ENCODE data around the gene HAVCR2. TPM values are rescaled to one million over a fixed set of nuclear protein-coding genes. Genes with fewer than 3 reads are reported as not detected.
"Not testable (repeated sequence)": the region's sequence is repeated elsewhere in the genome, so short reads cannot be mapped to it uniquely, and the experiment has no call there.

The HAVCR2 gene
- total RNA-seq, 3 donors from 2014 or later = 10.8 to 26.6 (median 13.3) TPM

DNA sequence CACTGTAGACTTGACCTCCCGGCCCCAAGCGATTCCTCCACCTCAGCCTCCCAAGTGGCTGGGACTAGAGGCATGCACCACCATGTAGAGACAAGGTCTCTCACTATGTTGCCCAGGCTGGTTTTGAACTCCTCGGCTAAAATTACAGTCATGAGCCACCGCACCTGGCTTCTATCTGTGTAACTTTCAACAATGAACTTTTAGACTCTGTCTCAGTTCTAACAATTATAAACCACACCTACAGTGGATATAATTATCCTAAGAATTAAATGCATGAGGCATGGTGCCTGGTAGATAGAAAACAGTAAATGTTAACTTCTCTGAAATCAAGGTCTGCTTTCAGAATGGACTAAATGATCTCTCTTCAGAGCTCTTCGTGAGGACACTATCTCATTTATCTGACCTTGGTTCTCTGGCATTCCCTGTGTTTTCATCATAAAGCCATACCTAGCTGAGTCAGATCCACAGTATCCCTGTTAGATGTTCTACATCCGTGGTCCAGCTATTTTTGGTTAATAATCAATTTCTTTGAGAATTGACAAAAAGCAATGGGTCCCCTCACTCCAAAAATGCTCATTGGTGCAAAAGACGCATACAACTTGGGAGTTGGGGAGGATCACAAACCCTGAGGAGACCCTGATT is 57.1 kb downstream of the HAVCR2 start:
- Histone ChIP-seq H3K4me3 (no peak overlapping the region), H3K9me3 (no peaks in the 10 kb centered on the region), H3K4me1 (no peaks in the 10 kb centered on the region), H3K27ac (no peak overlapping the region), H3K27me3 (no peaks in the 10 kb centered on the region), H3K36me3 (no peaks in the 10 kb centered on the region)
- DNase-seq (ENCODE audit: low spot score in 2 of 2) = no peak
- intact Hi-C loops (cut with DNase I; ENCODE audit: low total_unique reads) = no loop called here
- TF ChIP-seq POLR2AphosphoS5 (IDR thresholded peaks at IDR 0.05) (no peak), POLR2A (IDR thresholded peaks at IDR 0.05) (no peak)
- TF ChIP-seq, protein P1, sequence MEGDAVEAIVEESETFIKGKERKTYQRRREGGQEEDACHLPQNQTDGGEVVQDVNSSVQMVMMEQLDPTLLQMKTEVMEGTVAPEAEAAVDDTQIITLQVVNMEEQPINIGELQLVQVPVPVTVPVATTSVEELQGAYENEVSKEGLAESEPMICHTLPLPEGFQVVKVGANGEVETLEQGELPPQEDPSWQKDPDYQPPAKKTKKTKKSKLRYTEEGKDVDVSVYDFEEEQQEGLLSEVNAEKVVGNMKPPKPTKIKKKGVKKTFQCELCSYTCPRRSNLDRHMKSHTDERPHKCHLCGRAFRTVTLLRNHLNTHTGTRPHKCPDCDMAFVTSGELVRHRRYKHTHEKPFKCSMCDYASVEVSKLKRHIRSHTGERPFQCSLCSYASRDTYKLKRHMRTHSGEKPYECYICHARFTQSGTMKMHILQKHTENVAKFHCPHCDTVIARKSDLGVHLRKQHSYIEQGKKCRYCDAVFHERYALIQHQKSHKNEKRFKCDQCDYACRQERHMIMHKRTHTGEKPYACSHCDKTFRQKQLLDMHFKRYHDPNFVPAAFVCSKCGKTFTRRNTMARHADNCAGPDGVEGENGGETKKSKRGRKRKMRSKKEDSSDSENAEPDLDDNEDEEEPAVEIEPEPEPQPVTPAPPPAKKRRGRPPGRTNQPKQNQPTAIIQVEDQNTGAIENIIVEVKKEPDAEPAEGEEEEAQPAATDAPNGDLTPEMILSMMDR (IDR thresholded peaks at IDR 0.05) = no peak

DNA sequence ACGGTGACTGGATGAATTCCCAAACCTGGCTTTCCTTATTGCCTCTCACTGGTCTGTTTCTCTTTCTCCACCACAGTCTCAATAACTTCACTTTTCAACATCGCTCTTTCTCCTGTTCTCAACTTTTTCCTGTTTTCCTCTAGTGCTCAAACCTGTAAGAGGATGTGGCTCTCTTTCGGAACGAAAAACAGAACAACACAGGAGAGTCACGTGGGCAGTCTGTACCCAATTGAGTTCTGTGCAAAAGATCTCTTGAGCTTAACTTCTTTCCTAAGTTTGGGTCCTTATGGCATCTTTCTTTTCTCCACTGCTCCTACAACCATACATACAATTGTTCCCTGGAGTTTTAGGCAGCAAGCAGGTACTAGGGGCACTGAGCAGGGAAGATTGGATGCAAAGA is 58.8 kb downstream of the HAVCR2 start:
- Histone ChIP-seq H3K4me1 (no peaks in the 10 kb centered on the region), H3K4me3 (no peak overlapping the region), H3K36me3 (no peaks in the 10 kb centered on the region), H3K27me3 (no peaks in the 10 kb centered on the region), H3K9me3 (no peaks in the 10 kb centered on the region), H3K27ac (no peak overlapping the region)
- no peak for DNase-seq (ENCODE audit: low spot score in 2 of 2)
- intact Hi-C loops (cut with DNase I; ENCODE audit: low total_unique reads) = no loop called here
- TF ChIP-seq POLR2A (IDR thresholded peaks at IDR 0.05) = no peak
- no peak for TF ChIP-seq POLR2AphosphoS5 (IDR thresholded peaks at IDR 0.05)
- TF ChIP-seq, protein P1 (IDR thresholded peaks at IDR 0.05) = no peak

DNA sequence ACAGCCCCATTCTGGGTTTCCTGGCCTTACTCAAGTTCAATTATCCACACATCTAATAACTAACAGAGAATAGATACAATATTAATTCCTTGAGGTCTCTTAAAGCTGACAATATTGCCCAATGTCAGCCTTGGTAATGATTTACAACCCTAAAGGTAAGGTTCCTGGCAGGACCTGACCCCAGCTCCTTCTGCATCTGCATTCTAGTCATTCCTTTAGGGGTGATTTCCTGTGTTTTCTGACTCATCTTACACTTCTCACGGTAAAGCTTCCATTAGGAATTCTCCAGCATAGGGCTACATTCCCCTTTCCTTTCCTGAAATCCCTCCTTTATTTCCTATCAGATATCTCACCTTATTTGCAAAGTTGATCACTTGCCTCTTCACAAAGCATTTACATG is 59.2 kb downstream of the HAVCR2 start:
- no peak overlapping the region for H3K27ac ChIP-seq
- intact Hi-C loops (cut with DNase I; ENCODE audit: low total_unique reads) = no loop called here
- no peaks in the 10 kb centered on the region for H3K9me3 ChIP-seq
- no peaks in the 10 kb centered on the region for H3K4me1 ChIP-seq
- H3K27me3 ChIP-seq = no peaks in the 10 kb centered on the region
- DNase-seq (ENCODE audit: low spot score in 2 of 2) = no peak
- no peak overlapping the region for H3K4me3 ChIP-seq
- no peaks in the 10 kb centered on the region for H3K36me3 ChIP-seq
- TF ChIP-seq, protein P1 (IDR thresholded peaks at IDR 0.05) = no peak
- TF ChIP-seq POLR2A (IDR thresholded peaks at IDR 0.05) (no peak), POLR2AphosphoS5 (IDR thresholded peaks at IDR 0.05) (no peak)

DNA sequence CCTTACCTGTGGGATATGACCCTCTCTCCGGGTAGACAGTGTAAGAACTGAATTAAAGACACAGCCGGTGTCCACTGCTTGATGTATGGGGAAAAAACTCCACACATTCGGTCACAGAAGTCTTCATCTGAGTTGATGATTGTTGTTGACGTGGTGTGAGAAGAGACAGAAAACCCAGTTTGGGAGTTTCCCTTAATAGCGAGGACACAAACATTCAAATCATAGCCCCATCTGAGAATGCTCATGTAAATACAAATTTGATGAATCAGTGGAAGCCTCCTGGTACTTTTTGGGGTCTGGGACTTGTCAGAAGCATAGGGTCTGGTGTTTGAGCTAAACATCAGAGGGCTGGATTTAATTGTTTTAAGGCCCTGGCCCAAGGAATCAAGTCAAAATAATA is 60.9 kb downstream of the HAVCR2 start:
- Histone ChIP-seq H3K4me3 (no peak overlapping the region), H3K36me3 (no peaks in the 10 kb centered on the region), H3K27me3 (no peaks in the 10 kb centered on the region), H3K4me1 (no peaks in the 10 kb centered on the region), H3K27ac (no peak overlapping the region), H3K9me3 (no peaks in the 10 kb centered on the region)
- no peak for DNase-seq (ENCODE audit: low spot score in 2 of 2)
- TF ChIP-seq, protein P1 (IDR thresholded peaks at IDR 0.05) = no peak
- no peak for TF ChIP-seq POLR2A (IDR thresholded peaks at IDR 0.05)
- TF ChIP-seq POLR2AphosphoS5 (IDR thresholded peaks at IDR 0.05) = no peak
- intact Hi-C loops (cut with DNase I; ENCODE audit: low total_unique reads) = no loop called here

DNA sequence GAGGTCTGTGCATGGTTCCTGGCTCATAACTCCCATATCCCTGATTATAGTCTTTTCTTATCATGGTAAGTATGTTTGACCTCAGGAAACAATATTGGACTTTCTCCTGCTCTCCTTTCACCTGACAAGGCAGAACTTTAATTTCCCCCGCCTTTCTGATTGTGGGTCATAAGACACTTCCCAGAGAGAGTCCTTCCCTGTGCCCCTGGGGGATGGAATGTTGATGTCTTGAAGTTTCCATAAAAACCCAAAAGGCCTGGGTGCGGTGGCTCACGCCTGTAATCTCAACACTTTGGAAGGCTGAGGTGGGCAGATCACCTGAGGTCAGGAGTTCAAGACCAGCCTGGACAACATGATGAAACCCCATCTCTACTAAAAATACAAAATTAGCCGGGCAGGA is 61.8 kb downstream of the HAVCR2 start:
- H3K4me3 ChIP-seq; intact Hi-C loops (cut with DNase I; ENCODE audit: low total_unique reads); H3K27ac ChIP-seq; H3K36me3 ChIP-seq; H3K9me3 ChIP-seq; H3K4me1 ChIP-seq; H3K27me3 ChIP-seq; DNase-seq (ENCODE audit: low spot score in 2 of 2): not testable (repeated sequence)

DNA sequence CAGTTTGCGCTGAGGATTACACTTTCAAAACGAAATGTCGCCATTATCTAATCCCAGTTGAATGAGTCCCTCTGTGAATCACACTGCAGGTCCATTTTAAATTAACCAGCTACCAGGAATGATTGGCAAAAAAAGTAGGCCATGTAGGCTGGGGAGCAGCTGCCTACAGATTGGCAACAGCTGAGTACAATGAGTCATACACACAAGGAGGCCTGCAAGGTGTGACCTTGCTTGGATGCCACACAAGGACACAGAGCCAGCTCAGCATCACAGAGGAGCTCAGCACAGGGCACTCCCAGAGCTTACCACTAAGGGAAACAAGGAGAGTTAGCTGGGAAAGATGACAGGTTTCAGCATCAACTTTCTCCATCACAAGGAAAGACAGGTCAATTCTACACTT is 62.8 kb downstream of the HAVCR2 start:
- DNase-seq (ENCODE audit: low spot score in 2 of 2) = no peak
- no peak for TF ChIP-seq POLR2AphosphoS5 (IDR thresholded peaks at IDR 0.05)
- intact Hi-C loops (cut with DNase I; ENCODE audit: low total_unique reads) = no loop called here

More for the DNA sequence above, 62.8 kb downstream of the HAVCR2 start:
- Histone ChIP-seq H3K4me3 (no peak overlapping the region), H3K9me3 (no peaks in the 10 kb centered on the region), H3K27me3 (no peaks in the 10 kb centered on the region), H3K4me1 (no peaks in the 10 kb centered on the region), H3K36me3 (no peaks in the 10 kb centered on the region), H3K27ac (no peak overlapping the region)
